Activated CD4-positive, alpha-beta T cell treated with anti-CD3 and anti-CD28 coated beads for 48 hours (primary cell): ENCODE data around the gene RPS25.
"Not testable (repeated sequence)": the region's sequence is repeated elsewhere in the genome, so short reads cannot be mapped to it uniquely, and the experiment has no call there.

Experiments used
- DNase-seq: peaks from one replicate; pipeline ENCODE4 v3.0.0-alpha.2; 2020

Gene RPS25

DNA sequence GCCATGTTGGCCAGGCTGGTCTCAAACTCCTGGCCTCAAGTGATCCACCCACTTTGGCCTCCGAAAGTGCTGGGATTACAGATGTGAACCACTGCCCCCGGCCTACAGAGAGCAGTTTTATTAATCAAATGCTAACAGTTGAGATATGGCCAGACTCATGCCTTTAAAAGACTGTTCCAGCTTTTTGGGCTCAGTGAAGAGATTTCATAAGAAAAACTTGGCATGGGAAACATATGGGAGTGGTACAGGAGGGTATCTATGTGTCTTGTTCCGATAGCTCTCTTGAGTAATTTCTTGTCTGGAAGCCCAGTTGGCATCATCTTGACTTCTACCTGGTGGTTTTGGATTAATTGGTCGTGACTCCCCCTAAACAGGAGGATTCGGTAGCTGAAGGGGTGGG lies 20.7 kb upstream of the RPS25 start:
- no peak for DNase-seq

DNA sequence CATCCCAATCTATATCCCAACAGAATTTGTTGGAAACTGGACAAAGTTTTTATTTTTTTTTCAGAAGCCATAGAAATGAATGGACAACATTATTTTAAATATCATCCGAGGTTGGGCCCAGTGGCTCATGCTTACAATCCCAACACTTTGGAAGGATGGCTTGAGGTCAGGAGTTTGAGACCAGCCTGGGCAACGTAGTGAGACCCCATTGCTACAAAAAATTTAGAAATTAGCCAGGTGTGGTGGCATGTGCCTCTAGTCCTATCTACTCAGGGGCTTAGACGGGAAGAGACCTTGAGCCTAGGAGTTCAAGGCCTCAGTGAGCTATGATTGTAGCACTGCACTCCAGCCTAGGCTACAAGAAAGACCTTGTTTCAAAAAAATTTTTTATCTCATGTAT lies 16.7 kb upstream of the RPS25 start:
- no peak for DNase-seq

GRCh38 chr11:119033421-119033820 lies 15.3 kb upstream of the RPS25 start:
- not testable (repeated sequence) for DNase-seq

- DNase-seq: no peak
Measured at GRCh38 chr11:119031912-119032280, 13.8 kb upstream of the RPS25 start.

DNA sequence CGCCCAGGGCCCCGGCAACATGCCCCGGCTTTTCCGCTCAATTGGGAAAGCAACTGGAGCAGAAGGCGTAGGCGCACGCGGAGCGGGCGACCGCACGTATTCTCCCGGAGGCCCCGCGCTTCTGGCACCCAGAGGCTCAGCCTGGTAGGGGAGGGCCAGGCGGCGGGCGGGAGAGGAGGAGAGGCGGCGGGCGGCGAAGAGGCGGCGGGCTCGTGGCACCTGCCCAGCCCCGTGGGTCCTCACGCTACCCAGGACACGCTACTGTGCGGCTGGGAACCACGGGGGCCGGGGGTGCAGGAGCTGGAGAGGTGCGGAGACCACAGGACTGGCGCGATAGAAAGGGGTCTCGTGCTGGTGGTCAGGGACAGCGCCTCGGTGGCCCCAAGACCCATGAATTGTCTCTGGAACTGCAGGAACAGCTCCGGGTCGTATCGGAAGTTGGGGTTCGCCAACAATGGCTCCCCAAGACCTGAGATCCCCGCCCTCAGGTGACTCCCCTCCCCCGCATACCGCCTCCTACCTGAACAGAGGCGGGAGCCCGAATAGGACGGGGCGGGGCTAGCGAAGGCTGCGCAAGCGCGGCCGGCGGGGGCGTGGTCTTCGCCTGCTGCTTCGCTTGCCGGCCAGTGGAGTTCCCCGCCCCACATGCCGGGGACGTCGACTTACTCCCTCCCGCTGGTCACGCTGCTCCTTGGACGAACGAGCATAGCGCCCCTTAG lies 12.3 kb upstream of the RPS25 start, which contains the start of gene SLC37A4:
TSS of gene SLC37A4 (minus strand) at position 549 of the 719 bp plus-strand sequence.
- peak; percentile 99 for DNase-seq

DNA sequence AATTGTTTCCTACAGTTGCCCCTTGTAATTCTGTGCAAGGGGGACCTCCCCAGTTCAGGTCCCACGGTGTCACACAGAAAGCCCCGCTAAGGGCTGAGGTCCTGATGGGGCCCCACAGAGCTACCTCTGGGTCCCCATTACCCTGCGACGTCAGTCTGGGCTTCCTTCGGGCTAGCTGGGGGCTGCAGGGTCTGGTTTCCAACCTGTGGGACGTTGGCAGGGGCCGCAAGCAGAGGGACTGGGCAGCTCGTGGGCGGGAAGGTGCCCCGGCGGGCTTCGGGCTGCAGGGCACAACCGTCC lies 11.8 kb upstream of the RPS25 start:
- no peak for DNase-seq

DNA sequence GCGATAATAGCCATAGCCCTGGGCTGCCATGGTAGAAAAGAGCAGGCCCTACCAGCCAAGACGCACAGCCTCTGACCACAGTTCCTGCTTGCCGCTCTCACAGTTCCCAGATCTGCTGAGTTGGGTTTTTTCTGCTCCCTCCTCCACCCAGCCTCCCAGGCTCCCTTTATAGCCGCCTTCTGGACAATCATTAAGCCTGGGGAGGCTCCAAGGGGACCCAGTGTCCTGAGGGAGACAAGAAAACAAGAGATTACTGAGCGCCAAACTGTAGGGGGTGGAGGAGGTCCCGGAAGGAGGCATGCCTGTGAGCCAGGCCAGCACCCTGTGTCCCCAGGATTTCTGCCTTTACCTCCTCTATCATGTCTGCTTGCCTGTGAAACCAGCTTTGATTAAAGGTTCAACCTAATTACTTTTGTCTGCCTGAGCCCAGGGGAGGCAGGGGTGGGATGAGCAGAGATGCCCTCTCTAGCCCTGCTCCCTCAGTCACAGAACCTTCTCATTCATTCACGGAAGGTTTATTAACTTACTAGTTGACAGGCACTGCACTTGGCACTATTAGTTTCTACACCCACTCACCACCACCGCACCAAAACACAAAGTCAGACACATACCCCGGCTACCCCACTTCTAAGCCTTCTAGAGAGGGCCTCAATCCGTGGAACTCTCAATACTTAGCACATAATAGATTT lies 11.3 kb upstream of the RPS25 start:
- peak; percentile 66 for DNase-seq

DNA sequence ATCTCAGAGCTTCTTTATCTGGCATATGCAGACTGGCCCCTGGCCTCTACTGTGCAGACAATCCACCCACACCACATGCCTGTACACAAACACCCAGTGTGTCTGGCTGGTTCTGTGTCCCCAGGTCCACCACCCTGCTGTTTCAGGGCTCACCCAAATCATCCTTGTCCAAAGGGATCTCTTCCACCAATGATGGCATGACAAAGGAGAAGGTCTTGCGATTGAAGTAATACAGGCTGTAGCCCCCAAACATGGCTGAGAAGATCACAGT lies 10.9 kb upstream of the RPS25 start:
- no peak for DNase-seq

GRCh38 chr11:119028346-119029068 lies 10.4 kb upstream of the RPS25 start:
- no peak for DNase-seq

DNA sequence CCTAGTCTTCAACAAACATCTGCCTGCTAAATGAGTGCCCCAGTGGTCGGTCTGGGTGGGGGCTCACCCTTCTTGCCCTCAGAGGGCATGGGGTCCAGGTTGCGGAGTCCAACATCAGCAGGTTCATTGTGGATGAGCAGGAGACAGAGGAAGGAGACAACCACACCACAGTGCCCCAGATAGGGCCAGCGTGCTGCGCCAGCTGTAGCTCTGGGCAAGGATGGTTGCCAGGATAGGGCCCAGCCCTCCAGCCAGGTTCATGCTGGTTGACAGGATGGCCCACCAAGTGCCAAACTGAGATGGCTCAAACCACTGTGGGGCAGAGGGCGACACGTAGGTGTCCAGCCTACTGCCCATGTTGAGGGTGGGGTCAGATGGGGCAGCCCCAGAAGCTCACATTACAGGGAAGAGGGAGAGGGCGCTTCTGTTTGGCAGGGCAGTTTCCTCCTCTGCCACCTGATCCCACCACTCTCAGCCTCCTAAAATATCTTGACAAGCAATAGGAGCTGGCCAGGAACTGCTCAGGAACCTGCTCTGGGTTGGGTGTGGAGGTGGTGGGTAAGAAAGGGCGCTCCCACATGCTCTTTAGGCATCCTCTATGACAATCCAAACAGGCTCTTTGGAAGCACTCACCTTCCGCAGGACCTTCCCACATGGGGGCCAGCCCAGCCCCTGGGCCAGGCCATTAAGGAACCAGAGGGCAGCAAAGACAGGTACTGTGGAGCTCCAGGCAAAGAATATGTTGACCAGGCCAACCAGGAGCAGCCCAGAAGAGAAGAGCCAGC lies 9.6 kb upstream of the RPS25 start:
- no peak for DNase-seq

DNA sequence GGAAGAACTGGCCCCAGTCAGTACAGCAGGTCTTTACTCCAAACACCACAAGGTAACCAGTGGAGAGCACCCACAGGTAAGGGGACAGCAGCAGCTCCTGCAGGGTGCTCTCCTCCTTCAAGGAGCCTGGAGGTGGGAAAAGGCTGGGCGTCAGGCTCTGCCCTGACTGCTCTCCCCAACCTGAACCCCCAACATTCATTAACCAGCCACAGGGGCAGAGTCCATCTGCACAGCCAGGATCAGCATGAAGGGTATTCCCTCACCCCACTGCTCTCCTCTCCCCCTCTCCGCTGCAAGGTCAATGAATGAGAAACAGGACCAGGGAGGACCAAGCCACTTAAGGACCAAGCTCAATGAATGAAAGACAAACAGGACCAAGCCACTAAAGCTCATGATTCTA lies 8.8 kb upstream of the RPS25 start:
- no peak for DNase-seq

GRCh38 chr11:119025978-119026766 lies 8.0 kb upstream of the RPS25 start:
- DNase-seq: no peak

GRCh38 chr11:119025541-119025940 lies 7.4 kb upstream of the RPS25 start:
- no peak for DNase-seq

- no peak for DNase-seq
Measured at GRCh38 chr11:119025099-119025473, 6.9 kb upstream of the RPS25 start.

- no peak for DNase-seq
Measured at GRCh38 chr11:119024430-119025098, 6.4 kb upstream of the RPS25 start.

DNA sequence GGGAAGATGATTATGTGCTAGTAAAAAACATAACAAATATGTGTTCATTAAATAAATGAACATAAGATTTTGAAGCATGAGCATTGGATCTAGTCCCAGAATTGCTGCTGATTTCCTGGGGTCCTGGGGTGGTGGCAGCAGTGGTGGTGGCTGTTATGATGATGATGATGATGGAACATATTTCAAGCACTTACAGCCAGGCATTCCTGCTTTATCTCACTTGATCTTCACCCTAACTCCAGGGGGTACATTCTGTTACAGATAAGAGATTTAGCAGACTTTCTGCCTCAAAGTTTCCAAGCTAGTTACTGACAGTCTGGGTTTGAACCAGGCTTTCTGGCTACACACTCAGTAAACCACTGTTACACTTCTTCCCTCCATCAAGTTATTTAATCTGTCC lies 5.6 kb upstream of the RPS25 start:
- DNase-seq: no peak

- no peak for DNase-seq
Measured at GRCh38 chr11:119021631-119022030, 3.5 kb upstream of the RPS25 start.

- DNase-seq: no peak
Measured at GRCh38 chr11:119019996-119020395, 1.9 kb upstream of the RPS25 start.

DNA sequence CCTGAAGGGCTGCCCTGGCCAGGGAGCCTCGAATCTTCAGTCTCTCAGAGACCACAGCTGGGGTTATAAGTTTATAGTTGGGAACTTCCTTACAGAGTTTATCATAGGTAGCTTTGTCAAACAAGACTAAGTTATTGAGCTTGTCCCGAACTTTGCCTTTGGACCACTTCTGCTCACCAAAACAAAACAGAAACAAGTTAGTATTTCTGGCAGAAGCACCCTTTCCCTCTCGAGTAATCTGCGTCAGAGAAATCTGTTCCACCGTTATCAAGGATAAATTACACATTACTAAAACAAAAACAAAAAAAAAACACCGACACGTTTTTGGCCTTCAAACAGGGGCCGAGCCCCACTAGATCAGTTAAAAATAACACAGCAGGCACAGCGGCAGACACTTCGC lies 766 bp downstream of the RPS25 start:
- DNase-seq: not testable (repeated sequence)

GRCh38 chr11:119016216-119017009 lies 1.7 kb downstream of the RPS25 start:
- no peak for DNase-seq

GRCh38 chr11:119015054-119015611 lies 3.0 kb downstream of the RPS25 start:
- no peak for DNase-seq
